Erythroblast (primary cell): Measurements from ENCODE around the gene NHLRC2.

Experiments
- GATA1 ChIP-seq: IDR thresholded peaks from 2 replicates; pipeline ENCODE4 v1.6.1; 2011; ENCODE audit warnings: low read depth, mild to moderate bottlenecking, control low read depth, low read length, moderate library complexity
- POLR2A ChIP-seq: IDR thresholded peaks from 2 replicates; pipeline ENCODE4 v1.6.1; 2011; ENCODE audit warnings: mild to moderate bottlenecking, low read length

DNA sequence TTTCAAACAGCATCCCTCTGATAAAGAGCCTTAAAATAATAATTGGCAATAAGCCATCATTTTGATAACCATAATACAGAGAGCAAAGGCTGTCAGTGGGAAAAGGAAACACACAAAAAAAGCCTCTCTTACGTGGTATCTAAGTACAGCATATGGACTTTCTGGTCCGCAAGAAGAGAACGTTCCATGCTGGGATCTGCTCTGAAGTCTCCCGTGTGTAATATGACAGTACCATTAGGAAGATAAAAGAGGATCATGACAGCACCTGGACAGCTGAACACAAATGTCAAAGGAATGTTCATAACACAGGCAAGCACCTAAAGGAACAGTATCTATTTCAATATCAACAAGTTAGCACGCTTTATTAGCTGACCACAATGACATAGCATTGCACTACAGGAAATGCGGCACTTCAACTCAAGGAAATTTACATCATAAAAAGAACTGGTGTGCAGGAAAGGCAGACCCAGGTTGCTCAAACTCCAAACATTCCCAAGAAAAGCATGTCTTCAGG lies 10.4 kb upstream of the NHLRC2 start:
- TF ChIP-seq POLR2A, result peak; percentile 64
- no peak for TF ChIP-seq GATA1
